Astrocyte (in vitro differentiated cells and primary cell): ENCODE data around the gene IGFBPL1. TPM values are rescaled to one million over a fixed set of nuclear protein-coding genes. Genes with fewer than 3 reads are reported as not detected.

Experiments used
- DNase-seq: peaks from one replicate; pipeline ENCODE4 v3.0.0-alpha.2; 2010; ENCODE audit warnings: low read depth
- FAIRE-seq: peaks from 2 replicates; lab custom pipeline; 2011; peaks lifted over from hg19 to GRCh38; lab: Jason Lieb, UNC
- H2AFZ ChIP-seq: 2 replicates; pipeline ENCODE4 v1.6.0; 2012; ENCODE audit warnings: low read depth, low read length, inconsistent platforms
- H3K27ac ChIP-seq: 2 replicates; pipeline ENCODE4 v1.5.1; 2011; ENCODE audit warnings: low read depth, low read length, inconsistent platforms
- H3K27me3 ChIP-seq: 2 replicates; pipeline ENCODE4 v1.6.0; 2011; ENCODE audit warnings: low read length, inconsistent platforms; ENCODE audit not compliant: insufficient read depth
- H3K36me3 ChIP-seq: 2 replicates; pipeline ENCODE4 v1.5.1; 2011; ENCODE audit warnings: low read length, inconsistent platforms; ENCODE audit not compliant: insufficient read depth
- H3K4me1 ChIP-seq: 2 replicates; pipeline ENCODE4 v1.5.1; 2011; ENCODE audit warnings: low read length, inconsistent platforms; ENCODE audit not compliant: insufficient read depth
- H3K4me2 ChIP-seq: 2 replicates; pipeline ENCODE4 v1.6.0; 2012; ENCODE audit warnings: low read length, inconsistent platforms
- H3K4me3 ChIP-seq: 2 replicates; pipeline ENCODE4 v1.5.1; 2011; ENCODE audit warnings: low read depth, mild to moderate bottlenecking, low read length, inconsistent platforms; ENCODE audit not compliant: insufficient read depth
- H3K79me2 ChIP-seq: 2 replicates; pipeline ENCODE4 v1.6.0; 2012; ENCODE audit warnings: mild to moderate bottlenecking, low read length, inconsistent platforms; ENCODE audit not compliant: insufficient read depth
- H3K9ac ChIP-seq: 2 replicates; pipeline ENCODE4 v1.6.0; 2012; ENCODE audit warnings: mild to moderate bottlenecking, low read length, inconsistent platforms
- H3K9me3 ChIP-seq: 2 replicates; pipeline ENCODE4 v1.5.1; 2012; ENCODE audit warnings: low read depth, mild to moderate bottlenecking, low read length, inconsistent platforms; ENCODE audit not compliant: insufficient read depth
- H4K20me1 ChIP-seq: 2 replicates; pipeline ENCODE4 v1.6.0; 2012; ENCODE audit warnings: low read length, inconsistent platforms; ENCODE audit not compliant: insufficient read depth
- H3K27ac Mint-ChIP-seq: one replicate; pipeline ENCODE4 v1.8.0; 2021; ENCODE audit warnings: mild to moderate bottlenecking, mixed read lengths; ENCODE audit not compliant: unreplicated experiment
- H3K27me3 Mint-ChIP-seq: one replicate; pipeline ENCODE4 v1.8.0; 2021; ENCODE audit warnings: low read depth, mixed read lengths; ENCODE audit not compliant: unreplicated experiment
- H3K36me3 Mint-ChIP-seq: one replicate; pipeline ENCODE4 v1.8.0; 2021; ENCODE audit warnings: low read depth, mixed read lengths; ENCODE audit not compliant: unreplicated experiment
- H3K4me1 Mint-ChIP-seq: one replicate; pipeline ENCODE4 v1.8.0; 2021; ENCODE audit warnings: low read depth, mixed read lengths; ENCODE audit not compliant: unreplicated experiment
- H3K4me3 Mint-ChIP-seq: one replicate; pipeline ENCODE4 v1.8.0; 2021; ENCODE audit warnings: mild to moderate bottlenecking, moderate library complexity, mixed read lengths; ENCODE audit not compliant: unreplicated experiment
- H3K9me3 Mint-ChIP-seq: one replicate; pipeline ENCODE4 v1.8.0; 2021; ENCODE audit warnings: mild to moderate bottlenecking, mixed read lengths; ENCODE audit not compliant: unreplicated experiment
- CTCF ChIP-seq: IDR thresholded peaks from 2 replicates; pipeline ENCODE4 v1.5.1; 2011; ENCODE audit warnings: low read depth, mild to moderate bottlenecking, inconsistent platforms, low read length, moderate library complexity; ENCODE audit not compliant: insufficient read depth
- EZH2 ChIP-seq: IDR thresholded peaks from 2 replicates; pipeline ENCODE4 v1.6.1; 2012; ENCODE audit warnings: mild to moderate bottlenecking, low read length, inconsistent platforms; ENCODE audit not compliant: insufficient read depth
- total RNA-seq: library from RNA; stranded (reverse); gene quantifications from 2 replicates; pipeline ENCODE4 v1.2.1, GENCODE V29; 2021

IGFBPL1 gene
- total RNA-seq, 1 donor from 2014 or later = 11.0 TPM

- no peak overlapping the region for H3K9ac ChIP-seq
- Mint-ChIP-seq H3K9me3 (no peaks in the 10 kb centered on the region), H3K4me3 (no peak overlapping the region), H3K36me3 (peaks cover 1% of the 10 kb centered on the region), H3K4me1 (peaks cover 10% of the 10 kb centered on the region), H3K27me3 (peaks cover 3% of the 10 kb centered on the region), H3K27ac (no peak overlapping the region)
- no peak for DNase-seq
- no peaks in the 10 kb centered on the region for H3K79me2 ChIP-seq
- H3K4me3 ChIP-seq = no peak overlapping the region
- no peak for TF ChIP-seq EZH2
- TF ChIP-seq CTCF = no peak
- no peaks in the 10 kb centered on the region for H3K36me3 ChIP-seq
- no peak overlapping the region for H3K4me2 ChIP-seq
- FAIRE-seq = no peak
- H3K27ac ChIP-seq = no peak overlapping the region
- no peak overlapping the region for H2AFZ ChIP-seq
- no peaks in the 10 kb centered on the region for H3K9me3 ChIP-seq
- H4K20me1 ChIP-seq = no peaks in the 10 kb centered on the region
- no peaks in the 10 kb centered on the region for H3K4me1 ChIP-seq
- H3K27me3 ChIP-seq = peaks cover 3% of the 10 kb centered on the region
Observed at GRCh38 chr9:38445154-38446043, 21.1 kb upstream of the IGFBPL1 start.

GRCh38 chr9:38443597-38443996, 19.3 kb upstream of the IGFBPL1 start:
- H3K9me3 Mint-ChIP-seq = no peaks in the 10 kb centered on the region
- no peak overlapping the region for H3K9ac ChIP-seq
- no peak overlapping the region for H3K4me3 ChIP-seq
- H3K27ac Mint-ChIP-seq = no peak overlapping the region
- H3K9me3 ChIP-seq = no peaks in the 10 kb centered on the region
- H3K4me1 Mint-ChIP-seq = peaks cover 10% of the 10 kb centered on the region
- TF ChIP-seq EZH2 = no peak
- no peak for TF ChIP-seq CTCF
- H3K4me3 Mint-ChIP-seq = no peak overlapping the region
- no peaks in the 10 kb centered on the region for H4K20me1 ChIP-seq
- FAIRE-seq (no peak), DNase-seq (no peak)
- H2AFZ ChIP-seq = no peak overlapping the region
- H3K79me2 ChIP-seq = no peaks in the 10 kb centered on the region
- peaks cover 7% of the 10 kb centered on the region for H3K27me3 Mint-ChIP-seq
- H3K4me2 ChIP-seq = no peak overlapping the region
- no peaks in the 10 kb centered on the region for H3K36me3 Mint-ChIP-seq
- no peaks in the 10 kb centered on the region for H3K36me3 ChIP-seq
- peaks cover 3% of the 10 kb centered on the region for H3K27me3 ChIP-seq
- no peak overlapping the region for H3K27ac ChIP-seq
- no peaks in the 10 kb centered on the region for H3K4me1 ChIP-seq

- H3K27ac ChIP-seq = no peak overlapping the region
- no peak for TF ChIP-seq CTCF
- no peak for TF ChIP-seq EZH2
- no peak overlapping the region for H3K27ac Mint-ChIP-seq
- no peaks in the 10 kb centered on the region for H3K9me3 ChIP-seq
- peaks cover 3% of the 10 kb centered on the region for H3K27me3 ChIP-seq
- no peak for FAIRE-seq
- no peak overlapping the region for H2AFZ ChIP-seq
- no peaks in the 10 kb centered on the region for H3K36me3 ChIP-seq
- H3K9me3 Mint-ChIP-seq = no peaks in the 10 kb centered on the region
- H3K36me3 Mint-ChIP-seq = no peaks in the 10 kb centered on the region
- no peak for DNase-seq
- no peaks in the 10 kb centered on the region for H3K4me1 ChIP-seq
- H3K79me2 ChIP-seq = no peaks in the 10 kb centered on the region
- H3K4me3 ChIP-seq = no peak overlapping the region
- H4K20me1 ChIP-seq = no peaks in the 10 kb centered on the region
- H3K4me2 ChIP-seq = no peak overlapping the region
- no peak overlapping the region for H3K9ac ChIP-seq
- H3K4me3 Mint-ChIP-seq = no peak overlapping the region
- peaks cover 7% of the 10 kb centered on the region for H3K27me3 Mint-ChIP-seq
- H3K4me1 Mint-ChIP-seq = peaks cover 10% of the 10 kb centered on the region
Observed at GRCh38 chr9:38443181-38443580, 18.9 kb upstream of the IGFBPL1 start.
